Activated CD8-positive, alpha-beta memory T cell treated with anti-CD3 and anti-CD28 coated beads for 36 hours (primary cell): ENCODE results near the gene PRR15. TPM values are rescaled to one million over a fixed set of nuclear protein-coding genes. Genes with fewer than 3 reads are reported as not detected.

ENCODE experiments used
- CTCF ChIA-PET: fragments of 350-600 bp; sonication (Branson Sonifier 250); formaldehyde crosslinking; loops from one replicate; lab custom pipeline; 2021; ENCODE audit warnings: antibody characterized with exemption; lab: Charles Lee
- POLR2A ChIA-PET: fragments of 350-600 bp; sonication (Branson Sonifier 250); formaldehyde crosslinking; loops from one replicate; lab custom pipeline; 2021; ENCODE audit warnings: antibody characterized with exemption; lab: Charles Lee
- total RNA-seq, 2 experiments: library from RNA; stranded (reverse); gene quantifications; one replicate each; pipeline ENCODE4 v1.2.3, GENCODE V29; 2021

The PRR15 gene
- total RNA-seq, 2 experiments from 2014 or later = not detected

DNA sequence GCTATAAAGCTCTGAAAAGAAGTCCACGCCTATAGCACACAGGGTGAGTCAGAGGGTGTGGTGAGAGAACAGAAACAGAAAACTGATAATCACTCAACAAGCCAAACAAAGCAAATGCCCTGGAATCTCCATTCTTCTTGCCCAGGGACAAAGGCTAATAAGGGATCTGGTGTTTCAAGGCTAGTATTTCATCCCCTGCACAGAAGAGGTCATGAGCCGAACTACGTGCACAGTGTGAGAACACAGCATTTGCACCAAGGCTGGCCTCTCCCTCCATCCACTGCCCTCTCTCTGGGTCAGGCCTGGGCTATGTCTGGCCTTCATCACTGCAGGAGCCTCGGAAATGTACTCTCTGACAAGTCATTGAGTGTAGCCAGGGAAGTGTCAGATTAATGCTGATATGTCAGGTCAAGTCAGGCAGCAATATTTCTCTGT, 42.7 kb downstream of the PRR15 start:
- POLR2A ChIA-PET = no interaction called here

DNA sequence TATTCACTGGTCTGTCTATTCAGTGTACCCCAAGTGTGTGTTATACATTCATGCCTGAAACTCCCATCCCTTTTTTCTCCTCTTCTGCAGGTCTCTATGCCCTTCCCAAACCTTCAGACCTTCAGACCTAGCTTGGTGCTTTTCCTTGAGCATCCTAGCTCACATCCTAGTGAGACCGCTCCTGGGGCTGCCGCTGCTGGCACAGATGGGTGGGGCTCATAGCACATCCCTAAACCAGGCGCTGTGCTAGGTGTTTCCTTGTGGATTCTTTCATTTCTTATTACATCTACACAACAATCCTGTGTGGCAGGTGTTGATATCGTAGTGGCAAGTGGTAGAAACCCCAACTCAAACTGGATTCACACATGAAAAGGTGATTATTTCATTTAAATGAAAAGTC, 43.2 kb downstream of the PRR15 start:
- ChIA-PET POLR2A (no interaction called here), CTCF (no interaction called here)

More for the DNA sequence above, 42.7 kb downstream of the PRR15 start:
- CTCF ChIA-PET = no interaction called here

DNA sequence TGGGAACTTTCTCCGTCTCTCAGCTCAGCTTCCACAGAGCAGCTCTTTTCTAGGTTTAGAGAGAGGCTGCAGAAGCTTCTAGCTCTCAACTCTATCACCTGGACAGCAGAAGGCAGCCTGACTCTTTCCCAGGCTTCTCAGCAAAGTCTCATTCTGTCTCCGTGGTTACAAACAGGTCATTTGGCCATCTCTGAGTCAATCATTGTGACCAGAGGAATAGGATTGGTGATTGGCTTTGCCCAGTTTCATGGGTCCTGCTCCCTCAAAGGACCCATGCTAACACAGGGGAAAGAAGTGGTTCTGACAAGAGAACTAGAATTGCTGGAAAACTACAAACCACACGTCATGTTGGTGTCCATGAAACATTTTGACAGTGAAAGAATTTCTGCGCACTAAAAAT, 43.6 kb downstream of the PRR15 start:
- POLR2A ChIA-PET = no interaction called here
- CTCF ChIA-PET = no interaction called here

DNA sequence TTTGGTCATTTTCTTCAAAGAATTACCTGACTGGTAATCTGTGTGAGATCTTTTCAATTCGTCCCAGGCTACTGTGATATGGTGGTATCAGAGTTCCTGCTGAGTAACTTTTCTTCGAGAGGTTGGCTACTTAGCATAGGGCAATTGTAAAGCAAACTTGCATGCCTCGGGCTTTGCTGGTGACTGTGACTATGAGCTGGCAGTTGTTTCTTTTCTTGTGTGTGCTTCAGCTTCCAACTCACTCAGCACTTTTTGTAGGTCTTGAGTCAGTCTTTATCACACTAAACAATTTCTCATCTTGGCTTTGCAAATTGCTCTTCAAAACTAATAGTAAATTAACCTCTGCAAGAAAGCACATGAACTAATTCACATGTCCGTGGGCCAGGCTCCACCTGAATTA, 44.3 kb downstream of the PRR15 start:
- ChIA-PET POLR2A (no interaction called here), CTCF (no interaction called here)

DNA sequence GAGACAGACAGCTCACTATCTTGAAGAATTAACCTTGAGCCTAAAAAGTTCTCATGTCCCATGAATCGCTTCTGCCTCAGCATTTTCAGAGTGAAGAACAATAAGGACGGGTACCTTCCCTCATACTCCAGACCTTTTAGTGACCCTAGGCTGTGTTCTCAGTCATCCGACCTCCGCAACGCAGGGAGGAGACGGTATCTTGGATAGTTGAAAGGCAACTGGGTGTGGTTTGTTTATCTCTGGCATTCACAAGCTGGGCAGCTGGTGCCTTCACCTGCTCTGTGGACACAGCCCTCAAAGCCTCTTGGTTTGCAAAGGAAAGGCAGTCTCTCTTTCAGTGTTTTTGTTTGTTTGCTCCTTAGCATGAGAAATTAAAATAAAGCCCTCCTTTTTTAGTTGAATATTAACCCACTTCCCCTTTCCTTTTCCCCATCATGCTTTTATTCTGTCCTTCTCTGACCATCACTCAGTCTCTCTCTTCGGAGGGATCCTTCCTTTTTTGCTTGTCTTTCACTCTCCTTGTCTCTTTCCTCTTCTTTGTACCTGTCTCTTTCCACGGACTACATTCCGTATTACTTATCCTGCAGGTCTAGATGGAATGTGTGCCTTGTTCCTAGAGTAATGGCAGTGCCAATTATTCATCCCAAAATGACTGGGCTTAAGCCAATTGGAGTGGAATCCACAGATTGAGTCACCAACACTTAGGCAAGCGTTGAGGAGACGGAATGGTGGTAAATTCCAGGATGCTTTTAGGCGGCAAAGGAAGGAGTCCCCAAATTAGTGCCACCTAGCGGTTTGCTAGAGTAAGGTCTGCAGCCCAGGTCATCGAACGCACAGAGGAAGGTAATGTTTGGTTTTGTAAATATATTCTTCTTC, 45.8 kb downstream of the PRR15 start:
- POLR2A ChIA-PET = no interaction called here
- CTCF ChIA-PET = interaction anchor here (0.6 kb wide), 1 partner anchor 1168 kb away, joined by 3 read pairs; no protein-coding TSS in a partner anchor

DNA sequence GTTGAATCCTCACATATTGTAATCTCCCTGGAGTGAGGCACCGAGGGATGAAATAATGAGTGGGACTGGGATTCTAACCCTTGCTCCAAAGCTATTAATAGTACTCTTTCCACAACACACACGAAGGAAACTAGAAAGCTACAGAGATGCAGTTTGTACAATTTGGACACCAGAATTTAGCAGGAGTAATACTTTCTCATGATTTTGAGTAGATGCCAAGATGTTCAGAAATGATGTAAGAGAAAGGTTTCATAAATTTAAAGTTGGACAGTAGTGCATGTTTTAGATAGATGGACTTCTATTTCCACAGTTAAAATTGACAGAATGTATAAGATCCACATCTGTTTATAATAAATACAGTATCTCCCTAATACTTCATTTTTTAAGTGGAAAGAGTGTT, 46.5 kb downstream of the PRR15 start:
- POLR2A ChIA-PET = no interaction called here
- CTCF ChIA-PET = interaction anchor here (0.6 kb wide), 1 partner anchor 1167 kb away, joined by 3 read pairs; no protein-coding TSS in a partner anchor

DNA sequence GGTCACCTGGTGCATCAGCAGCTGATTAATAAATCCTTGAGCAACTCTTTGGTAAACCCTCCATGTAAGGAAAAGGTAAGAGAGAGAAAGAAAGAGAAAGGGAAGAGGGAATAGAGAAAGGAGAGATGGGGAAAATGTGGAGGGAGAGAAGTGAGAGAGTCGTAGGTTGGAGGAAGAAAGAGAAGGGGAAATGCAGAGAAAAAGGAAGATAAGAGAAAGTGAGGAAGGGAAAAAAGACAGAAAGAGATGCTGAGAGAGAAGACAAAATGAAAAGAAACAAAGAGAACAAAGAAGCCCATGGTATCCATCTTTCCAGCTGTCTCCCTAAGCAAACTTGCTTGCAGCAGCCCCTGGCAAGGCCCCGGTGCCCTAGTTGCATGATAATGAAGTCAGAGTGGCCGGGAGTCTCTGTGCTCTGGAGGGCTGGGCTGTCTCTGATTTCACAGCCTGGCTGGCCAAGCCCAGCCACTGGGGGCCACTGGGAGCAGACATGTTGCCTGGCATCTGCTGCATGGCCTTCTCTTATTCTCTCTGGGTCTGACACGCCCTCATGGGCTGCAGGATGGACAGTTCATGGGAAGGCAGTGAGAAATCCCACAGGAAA, 48.4 kb downstream of the PRR15 start:
- ChIA-PET CTCF (no interaction called here), POLR2A (no interaction called here)

DNA sequence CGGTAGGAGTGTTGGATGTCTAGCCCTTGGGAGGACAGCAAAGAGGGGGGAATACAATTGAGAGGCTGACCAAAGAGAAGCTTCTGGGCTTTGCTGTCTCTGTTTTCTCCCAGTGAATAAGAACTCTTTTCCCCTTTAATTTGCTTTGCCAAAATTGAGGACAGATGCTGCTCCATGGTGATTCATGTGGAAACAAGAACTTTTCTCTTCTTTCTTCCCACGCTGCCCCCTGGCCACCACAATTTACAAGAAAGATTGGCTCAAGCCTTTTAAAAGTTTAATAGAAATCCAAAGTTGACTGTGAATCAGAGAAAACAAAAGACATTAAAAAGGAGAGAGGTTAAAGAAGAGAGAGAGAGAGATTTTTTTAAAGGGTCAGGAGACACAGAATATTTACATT, 49.0 kb downstream of the PRR15 start:
- CTCF ChIA-PET = no interaction called here
- POLR2A ChIA-PET = no interaction called here

DNA sequence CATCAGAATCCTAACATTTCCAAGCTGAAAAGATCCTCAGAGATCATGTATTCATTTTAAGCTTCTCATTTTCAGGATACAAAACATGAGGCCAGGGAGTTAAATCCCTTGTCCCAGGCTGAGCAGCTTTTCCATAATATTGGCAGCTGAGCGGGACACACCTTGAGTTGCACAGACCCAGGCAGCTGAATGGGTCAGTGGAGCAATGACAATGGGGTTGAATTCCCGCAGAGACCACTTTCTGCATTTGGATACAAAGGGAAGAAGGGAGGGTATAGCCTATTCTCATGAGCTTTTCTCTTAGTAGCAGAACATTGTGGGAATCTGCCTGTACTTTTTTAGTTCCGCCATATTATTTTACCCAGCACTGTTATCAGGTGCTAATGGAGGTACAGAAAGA, 49.5 kb downstream of the PRR15 start:
- CTCF ChIA-PET = no interaction called here
- POLR2A ChIA-PET = no interaction called here

DNA sequence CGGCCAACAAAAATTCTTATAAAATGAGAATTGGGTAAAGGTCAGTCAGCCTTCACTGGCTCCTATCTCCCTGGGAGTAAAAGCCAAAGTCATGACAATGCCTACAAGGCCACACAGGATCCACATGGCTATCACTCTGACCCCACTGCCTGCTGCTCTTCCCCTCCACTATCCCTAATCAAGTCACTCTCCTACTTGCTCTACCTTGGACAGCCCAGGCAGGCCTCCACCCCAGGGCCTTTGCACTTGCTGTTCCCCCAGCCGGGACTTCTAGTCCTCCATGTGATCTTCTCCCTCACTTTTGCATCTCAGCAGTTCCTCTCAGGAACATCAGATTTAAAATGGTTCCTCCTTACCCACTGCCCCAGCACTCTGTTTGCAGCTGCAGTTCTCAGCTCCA, 50.6 kb downstream of the PRR15 start:
- ChIA-PET POLR2A (no interaction called here), CTCF (no interaction called here)

Other genes starting within 250 kb of the PRR15 start
- gene WIPF3, start 242.7 kb downstream of the PRR15 start, total RNA-seq = not detected